Measurements from ENCODE around the gene SRP68. TPM values are rescaled to one million over a fixed set of nuclear protein-coding genes. Genes with fewer than 3 reads are reported as not detected.

The SRP68 gene
- total and polyA plus RNA-seq, 4 donors = 17.7 to 36.7 (median 28.7) TPM

DNA sequence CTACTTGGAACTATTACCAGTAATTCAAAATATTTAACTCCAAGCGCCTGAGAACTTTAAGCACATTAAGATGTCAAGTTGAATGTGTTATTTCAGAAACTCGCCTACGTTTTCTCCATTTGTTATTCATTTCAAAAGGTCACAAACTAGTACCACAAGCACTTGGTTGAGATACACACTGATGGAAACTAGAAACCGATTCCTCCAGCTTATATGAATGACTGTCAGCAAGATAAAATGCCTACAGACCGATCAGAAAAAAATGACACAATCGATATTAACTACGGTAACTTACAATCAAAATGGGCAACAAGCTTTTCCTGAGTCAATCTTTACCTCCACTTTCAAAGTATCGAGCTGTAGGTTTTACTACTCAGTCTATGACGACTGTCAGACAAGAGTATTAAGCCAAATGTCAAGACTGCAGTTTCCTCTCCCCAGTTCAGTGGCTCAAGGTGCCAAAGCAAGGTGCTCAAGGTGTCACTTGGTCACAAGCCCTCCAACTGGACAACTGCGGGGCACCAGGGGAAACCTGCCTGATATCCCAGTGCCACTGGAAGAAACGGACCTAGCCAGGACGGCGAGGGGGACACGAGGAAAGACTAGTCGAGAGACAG is 678 bp downstream of the SRP68 start:
- H3K4me3 ChIP-seq (ENCODE audit: low read depth in 1 of 3, low read length in 3 of 3) = peak overlapping the region; percentile 92 to 100 (median 94)
- no peaks in the 10 kb centered on the region for H3K9me3 ChIP-seq (ENCODE audit: control insufficient read depth in 4 of 4, low read length in 3 of 4)
- peak; percentile 53 for DNase-seq (ENCODE audit: low spot score)
- 5% methylated on average over 15 of the region's 15 CpGs for WGBS
- no peak for TF ChIP-seq RXRA (IDR thresholded peaks at IDR 0.05)
- TF ChIP-seq, protein P1, sequence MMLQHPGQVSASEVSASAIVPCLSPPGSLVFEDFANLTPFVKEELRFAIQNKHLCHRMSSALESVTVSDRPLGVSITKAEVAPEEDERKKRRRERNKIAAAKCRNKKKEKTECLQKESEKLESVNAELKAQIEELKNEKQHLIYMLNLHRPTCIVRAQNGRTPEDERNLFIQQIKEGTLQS (IDR thresholded peaks at IDR 0.05) = no peak
- no peak for TF ChIP-seq YY1 (IDR thresholded peaks at IDR 0.05)
- TF ChIP-seq JUND (IDR thresholded peaks at IDR 0.05) = no peak
- no peak for TF ChIP-seq SP1 (IDR thresholded peaks at IDR 0.05)
- TF ChIP-seq, protein P2, sequence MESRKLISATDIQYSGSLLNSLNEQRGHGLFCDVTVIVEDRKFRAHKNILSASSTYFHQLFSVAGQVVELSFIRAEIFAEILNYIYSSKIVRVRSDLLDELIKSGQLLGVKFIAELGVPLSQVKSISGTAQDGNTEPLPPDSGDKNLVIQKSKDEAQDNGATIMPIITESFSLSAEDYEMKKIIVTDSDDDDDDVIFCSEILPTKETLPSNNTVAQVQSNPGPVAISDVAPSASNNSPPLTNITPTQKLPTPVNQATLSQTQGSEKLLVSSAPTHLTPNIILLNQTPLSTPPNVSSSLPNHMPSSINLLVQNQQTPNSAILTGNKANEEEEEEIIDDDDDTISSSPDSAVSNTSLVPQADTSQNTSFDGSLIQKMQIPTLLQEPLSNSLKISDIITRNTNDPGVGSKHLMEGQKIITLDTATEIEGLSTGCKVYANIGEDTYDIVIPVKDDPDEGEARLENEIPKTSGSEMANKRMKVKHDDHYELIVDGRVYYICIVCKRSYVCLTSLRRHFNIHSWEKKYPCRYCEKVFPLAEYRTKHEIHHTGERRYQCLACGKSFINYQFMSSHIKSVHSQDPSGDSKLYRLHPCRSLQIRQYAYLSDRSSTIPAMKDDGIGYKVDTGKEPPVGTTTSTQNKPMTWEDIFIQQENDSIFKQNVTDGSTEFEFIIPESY (IDR thresholded peaks at IDR 0.05) = no peak
- no peak for TF ChIP-seq EGR1 (IDR thresholded peaks at IDR 0.05; ENCODE audit: low read depth in 2 of 2)
- TF ChIP-seq, protein P3, sequence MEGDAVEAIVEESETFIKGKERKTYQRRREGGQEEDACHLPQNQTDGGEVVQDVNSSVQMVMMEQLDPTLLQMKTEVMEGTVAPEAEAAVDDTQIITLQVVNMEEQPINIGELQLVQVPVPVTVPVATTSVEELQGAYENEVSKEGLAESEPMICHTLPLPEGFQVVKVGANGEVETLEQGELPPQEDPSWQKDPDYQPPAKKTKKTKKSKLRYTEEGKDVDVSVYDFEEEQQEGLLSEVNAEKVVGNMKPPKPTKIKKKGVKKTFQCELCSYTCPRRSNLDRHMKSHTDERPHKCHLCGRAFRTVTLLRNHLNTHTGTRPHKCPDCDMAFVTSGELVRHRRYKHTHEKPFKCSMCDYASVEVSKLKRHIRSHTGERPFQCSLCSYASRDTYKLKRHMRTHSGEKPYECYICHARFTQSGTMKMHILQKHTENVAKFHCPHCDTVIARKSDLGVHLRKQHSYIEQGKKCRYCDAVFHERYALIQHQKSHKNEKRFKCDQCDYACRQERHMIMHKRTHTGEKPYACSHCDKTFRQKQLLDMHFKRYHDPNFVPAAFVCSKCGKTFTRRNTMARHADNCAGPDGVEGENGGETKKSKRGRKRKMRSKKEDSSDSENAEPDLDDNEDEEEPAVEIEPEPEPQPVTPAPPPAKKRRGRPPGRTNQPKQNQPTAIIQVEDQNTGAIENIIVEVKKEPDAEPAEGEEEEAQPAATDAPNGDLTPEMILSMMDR (IDR thresholded peaks at IDR 0.05; ENCODE audit: low read depth, low read length, missing input control) = no peak
- TF ChIP-seq GABPA (IDR thresholded peaks at IDR 0.05 in 1 of 2, conservative IDR thresholded peaks at IDR 0.05 in 1 of 2) = no peak
- TF ChIP-seq FOXA2 (IDR thresholded peaks at IDR 0.05) = no peak
- TF ChIP-seq, protein P4, sequence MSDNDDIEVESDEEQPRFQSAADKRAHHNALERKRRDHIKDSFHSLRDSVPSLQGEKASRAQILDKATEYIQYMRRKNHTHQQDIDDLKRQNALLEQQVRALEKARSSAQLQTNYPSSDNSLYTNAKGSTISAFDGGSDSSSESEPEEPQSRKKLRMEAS (IDR thresholded peaks at IDR 0.05) = no peak
- no peak for TF ChIP-seq HNF4G (IDR thresholded peaks at IDR 0.05)
- TF ChIP-seq, protein P5, sequence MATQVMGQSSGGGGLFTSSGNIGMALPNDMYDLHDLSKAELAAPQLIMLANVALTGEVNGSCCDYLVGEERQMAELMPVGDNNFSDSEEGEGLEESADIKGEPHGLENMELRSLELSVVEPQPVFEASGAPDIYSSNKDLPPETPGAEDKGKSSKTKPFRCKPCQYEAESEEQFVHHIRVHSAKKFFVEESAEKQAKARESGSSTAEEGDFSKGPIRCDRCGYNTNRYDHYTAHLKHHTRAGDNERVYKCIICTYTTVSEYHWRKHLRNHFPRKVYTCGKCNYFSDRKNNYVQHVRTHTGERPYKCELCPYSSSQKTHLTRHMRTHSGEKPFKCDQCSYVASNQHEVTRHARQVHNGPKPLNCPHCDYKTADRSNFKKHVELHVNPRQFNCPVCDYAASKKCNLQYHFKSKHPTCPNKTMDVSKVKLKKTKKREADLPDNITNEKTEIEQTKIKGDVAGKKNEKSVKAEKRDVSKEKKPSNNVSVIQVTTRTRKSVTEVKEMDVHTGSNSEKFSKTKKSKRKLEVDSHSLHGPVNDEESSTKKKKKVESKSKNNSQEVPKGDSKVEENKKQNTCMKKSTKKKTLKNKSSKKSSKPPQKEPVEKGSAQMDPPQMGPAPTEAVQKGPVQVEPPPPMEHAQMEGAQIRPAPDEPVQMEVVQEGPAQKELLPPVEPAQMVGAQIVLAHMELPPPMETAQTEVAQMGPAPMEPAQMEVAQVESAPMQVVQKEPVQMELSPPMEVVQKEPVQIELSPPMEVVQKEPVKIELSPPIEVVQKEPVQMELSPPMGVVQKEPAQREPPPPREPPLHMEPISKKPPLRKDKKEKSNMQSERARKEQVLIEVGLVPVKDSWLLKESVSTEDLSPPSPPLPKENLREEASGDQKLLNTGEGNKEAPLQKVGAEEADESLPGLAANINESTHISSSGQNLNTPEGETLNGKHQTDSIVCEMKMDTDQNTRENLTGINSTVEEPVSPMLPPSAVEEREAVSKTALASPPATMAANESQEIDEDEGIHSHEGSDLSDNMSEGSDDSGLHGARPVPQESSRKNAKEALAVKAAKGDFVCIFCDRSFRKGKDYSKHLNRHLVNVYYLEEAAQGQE (IDR thresholded peaks at IDR 0.05) = no peak
- no peak for TF ChIP-seq NR2F2 (IDR thresholded peaks at IDR 0.05)
- TF ChIP-seq TAF1 (conservative IDR thresholded peaks at IDR 0.05) = no peak
- no peak for TF ChIP-seq HNF4A (conservative IDR thresholded peaks at IDR 0.05)
- no peak for TF ChIP-seq RAD21 (IDR thresholded peaks at IDR 0.05)
- TF ChIP-seq FOXA1 (IDR thresholded peaks at IDR 0.05) = no peak
- H3K27me3 ChIP-seq (ENCODE audit: control insufficient read depth in 4 of 4, insufficient read depth in 4 of 4, low read length in 3 of 4) = peaks cover 0 to 14% (median 6%) of the 10 kb centered on the region in 4 donors
- H3K4me1 ChIP-seq (ENCODE audit: control insufficient read depth in 4 of 4, insufficient read depth in 4 of 4, low read length in 3 of 4) = peaks cover 9 to 51% (median 24%) of the 10 kb centered on the region in 4 donors
- H3K9ac ChIP-seq (ENCODE audit: low read depth in 1 of 2, low read length in 2 of 2) = peak overlapping the region; percentile 64 to 99
- H3K27ac ChIP-seq (ENCODE audit: low read depth in 1 of 2, low read length in 2 of 2) = peak overlapping the region; percentile 47 to 72
- peaks cover 0 to 14% (median 9%) of the 10 kb centered on the region in 4 donors for H3K36me3 ChIP-seq (ENCODE audit: control insufficient read depth in 4 of 4, insufficient read depth in 3 of 4, low read depth in 1 of 4, low read length in 3 of 4)
